Kidney epithelial cell (primary cell): ENCODE measurements around the gene SLC8A2. TPM values are rescaled to one million over a fixed set of nuclear protein-coding genes. Genes with fewer than 3 reads are reported as not detected.

Source experiments
- DNase-seq: peaks from one replicate; pipeline ENCODE4 v3.0.0-alpha.2; 2010; ENCODE audit warnings: low read depth
- H3K27me3 ChIP-seq: 2 replicates; pipeline ENCODE4 v1.6.0; 2011; ENCODE audit warnings: low read length; ENCODE audit not compliant: control insufficient read depth, insufficient read depth
- H3K36me3 ChIP-seq: 2 replicates; pipeline ENCODE4 v1.5.1; 2011; ENCODE audit warnings: low read length; ENCODE audit not compliant: control insufficient read depth, insufficient read depth
- H3K4me3 ChIP-seq: 2 replicates; pipeline ENCODE4 v1.5.1; 2011; ENCODE audit warnings: low read depth, mild to moderate bottlenecking, control low read depth, low read length
- total RNA-seq: library from RNA; depleted of rRNA; stranded (reverse); fragments of >200 nt; gene quantifications from 2 replicates; pipeline ENCODE4 v1.2.3, GENCODE V29; 2015
- TF ChIP-seq, protein P1 (sequence below): IDR thresholded peaks from 2 replicates; pipeline ENCODE4 v1.5.1; 2011; ENCODE audit warnings: mild to moderate bottlenecking, moderate library complexity, low read length, control low read depth, inconsistent platforms; ENCODE audit not compliant: insufficient read depth, poor library complexity, severe bottlenecking

SLC8A2 gene
- total RNA-seq, 1 donor from 2014 or later: not detected

GRCh38 chr19:47499863-47500830 lies 28.5 kb upstream of the SLC8A2 start:
- Histone ChIP-seq H3K27me3 (no peaks in the 10 kb centered on the region), H3K36me3 (peaks cover 6% of the 10 kb centered on the region), H3K4me3 (no peak overlapping the region)
- TF ChIP-seq, protein P1, sequence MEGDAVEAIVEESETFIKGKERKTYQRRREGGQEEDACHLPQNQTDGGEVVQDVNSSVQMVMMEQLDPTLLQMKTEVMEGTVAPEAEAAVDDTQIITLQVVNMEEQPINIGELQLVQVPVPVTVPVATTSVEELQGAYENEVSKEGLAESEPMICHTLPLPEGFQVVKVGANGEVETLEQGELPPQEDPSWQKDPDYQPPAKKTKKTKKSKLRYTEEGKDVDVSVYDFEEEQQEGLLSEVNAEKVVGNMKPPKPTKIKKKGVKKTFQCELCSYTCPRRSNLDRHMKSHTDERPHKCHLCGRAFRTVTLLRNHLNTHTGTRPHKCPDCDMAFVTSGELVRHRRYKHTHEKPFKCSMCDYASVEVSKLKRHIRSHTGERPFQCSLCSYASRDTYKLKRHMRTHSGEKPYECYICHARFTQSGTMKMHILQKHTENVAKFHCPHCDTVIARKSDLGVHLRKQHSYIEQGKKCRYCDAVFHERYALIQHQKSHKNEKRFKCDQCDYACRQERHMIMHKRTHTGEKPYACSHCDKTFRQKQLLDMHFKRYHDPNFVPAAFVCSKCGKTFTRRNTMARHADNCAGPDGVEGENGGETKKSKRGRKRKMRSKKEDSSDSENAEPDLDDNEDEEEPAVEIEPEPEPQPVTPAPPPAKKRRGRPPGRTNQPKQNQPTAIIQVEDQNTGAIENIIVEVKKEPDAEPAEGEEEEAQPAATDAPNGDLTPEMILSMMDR: no peak
- no peak for DNase-seq

DNA sequence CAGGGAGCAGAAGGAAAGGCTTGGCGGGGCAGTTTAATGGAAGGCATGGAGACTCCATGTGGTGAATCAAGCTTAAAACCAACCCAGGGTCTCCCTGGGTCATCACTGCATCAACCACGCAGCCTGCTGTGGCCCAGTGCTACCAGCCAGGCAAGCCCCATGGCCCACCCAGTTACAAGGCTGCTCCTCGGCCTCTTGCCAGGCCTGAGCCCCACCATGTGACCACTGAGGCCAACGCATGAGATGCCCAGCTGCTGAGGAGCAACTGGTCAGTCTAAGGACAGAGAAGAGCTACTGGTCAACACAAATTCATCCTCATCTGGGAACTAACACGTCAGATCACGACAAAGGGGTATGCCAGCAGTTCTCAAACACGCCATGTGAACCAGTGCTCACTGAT lies 27.7 kb upstream of the SLC8A2 start:
- TF ChIP-seq, protein P1: no peak
- H3K4me3 ChIP-seq: no peak overlapping the region
- no peaks in the 10 kb centered on the region for H3K27me3 ChIP-seq
- H3K36me3 ChIP-seq: peaks cover 6% of the 10 kb centered on the region
- no peak for DNase-seq

DNA sequence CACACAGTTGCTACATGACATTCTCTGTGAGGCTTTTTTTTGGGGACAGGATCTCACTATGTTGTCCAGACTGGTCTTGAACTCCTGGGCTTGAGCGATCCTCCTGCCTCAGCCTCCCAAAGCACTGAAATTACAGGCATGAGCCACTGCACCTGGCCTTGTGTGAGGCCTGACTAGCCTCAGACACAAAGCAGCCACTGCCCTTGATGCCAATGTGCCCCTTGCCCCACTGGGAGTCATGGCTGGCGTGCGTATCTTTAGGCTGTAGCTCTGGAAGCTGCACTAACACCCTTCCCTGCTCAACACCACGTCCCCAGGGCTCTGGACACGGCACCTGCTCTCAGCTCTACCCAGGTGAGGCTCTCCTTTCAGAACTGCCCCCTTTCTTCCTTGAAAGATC lies 26.9 kb upstream of the SLC8A2 start:
- no peak overlapping the region for H3K4me3 ChIP-seq
- H3K36me3 ChIP-seq: peaks cover 6% of the 10 kb centered on the region
- TF ChIP-seq, protein P1: no peak
- no peaks in the 10 kb centered on the region for H3K27me3 ChIP-seq
- no peak for DNase-seq

DNA sequence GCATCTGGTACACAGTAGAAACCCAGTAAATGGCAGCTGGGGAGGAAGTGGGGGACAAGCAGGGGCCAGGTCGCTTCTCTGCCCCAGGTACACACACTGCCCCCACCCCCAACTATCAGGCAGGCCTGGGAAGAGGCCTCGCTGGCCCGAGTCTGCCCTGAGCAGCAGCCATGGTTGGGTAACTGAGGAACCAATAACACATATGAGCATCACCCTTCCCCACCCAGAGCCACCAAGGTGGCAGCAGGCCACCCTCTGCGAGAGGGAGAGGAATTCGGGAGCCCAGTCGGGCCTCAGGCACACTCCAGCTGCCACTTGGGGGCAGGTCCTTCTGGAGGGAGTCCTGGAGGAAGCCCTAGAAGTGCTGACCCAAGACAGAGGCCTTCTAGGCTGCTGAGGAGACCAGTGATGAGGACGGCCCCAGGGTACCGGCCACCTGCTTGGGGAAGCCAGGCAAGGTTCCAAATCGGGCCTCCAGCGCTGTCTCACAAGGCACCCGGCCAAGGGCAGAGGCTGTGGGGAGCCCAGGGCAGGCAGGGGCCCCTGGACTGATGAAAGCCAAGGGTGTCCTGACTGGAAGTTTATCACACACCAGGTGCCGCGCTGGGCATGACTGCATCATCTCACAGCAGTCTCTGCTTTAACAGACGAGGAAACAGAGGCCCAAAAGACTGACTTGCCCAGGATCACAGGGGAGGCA lies 26.3 kb upstream of the SLC8A2 start:
- TF ChIP-seq, protein P1: no peak
- Histone ChIP-seq H3K27me3 (no peaks in the 10 kb centered on the region), H3K4me3 (no peak overlapping the region), H3K36me3 (peaks cover 6% of the 10 kb centered on the region)
- DNase-seq: no peak

DNA sequence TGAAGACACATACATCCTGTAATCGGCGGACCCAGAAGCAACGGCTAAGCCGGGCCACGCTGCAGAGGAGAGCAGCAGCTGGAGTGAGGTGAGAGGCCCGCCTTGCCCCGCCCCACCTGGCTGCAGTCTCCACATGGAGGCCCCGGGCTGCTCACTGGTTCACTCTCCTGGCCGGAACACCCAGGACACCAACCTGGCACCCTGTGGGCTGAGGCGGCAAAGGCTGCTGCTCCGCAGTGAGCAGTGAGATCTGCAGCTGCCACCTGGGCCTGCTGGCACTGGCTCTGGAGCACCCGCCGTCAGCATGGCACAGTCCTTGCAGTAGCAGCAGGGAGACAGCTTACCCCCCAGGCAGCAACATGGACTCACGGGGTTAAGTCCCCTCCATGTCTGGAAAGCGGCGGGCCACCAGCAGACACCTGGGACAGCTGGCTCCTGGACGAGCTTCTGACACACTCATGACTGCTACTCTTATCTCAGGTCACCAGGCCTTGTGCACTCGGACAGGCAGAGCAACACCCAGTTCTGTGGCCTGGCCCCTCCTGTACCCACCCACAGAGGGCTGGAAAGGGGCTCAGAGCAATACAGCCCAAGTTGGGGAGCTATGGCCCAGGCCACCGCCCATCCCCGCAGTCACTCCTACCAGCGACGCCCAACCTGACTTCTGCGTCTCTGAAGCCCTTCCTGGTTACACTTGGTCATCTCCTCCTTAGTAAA lies 25.5 kb upstream of the SLC8A2 start:
- Histone ChIP-seq H3K27me3 (no peaks in the 10 kb centered on the region), H3K4me3 (no peak overlapping the region), H3K36me3 (peaks cover 6% of the 10 kb centered on the region)
- TF ChIP-seq, protein P1: no peak
- DNase-seq: no peak
